Jurkat, Clone E6-1 (cell line): Measurements from ENCODE around the gene TCF12.
"Not testable (repeated sequence)": the region's sequence is repeated elsewhere in the genome, so short reads cannot be mapped to it uniquely, and the experiment has no call there.

ENCODE experiments used
- DNase-seq: peaks from one replicate; pipeline ENCODE4 v3.0.0-alpha.2; 2011; ENCODE audit warnings: low read depth, low spot score
- H3K4me3 ChIP-seq: 2 replicates; pipeline ENCODE4 v1.5.1; 2011; ENCODE audit warnings: mild to moderate bottlenecking, low read length, control low read depth, moderate library complexity

The TCF12 gene

DNA sequence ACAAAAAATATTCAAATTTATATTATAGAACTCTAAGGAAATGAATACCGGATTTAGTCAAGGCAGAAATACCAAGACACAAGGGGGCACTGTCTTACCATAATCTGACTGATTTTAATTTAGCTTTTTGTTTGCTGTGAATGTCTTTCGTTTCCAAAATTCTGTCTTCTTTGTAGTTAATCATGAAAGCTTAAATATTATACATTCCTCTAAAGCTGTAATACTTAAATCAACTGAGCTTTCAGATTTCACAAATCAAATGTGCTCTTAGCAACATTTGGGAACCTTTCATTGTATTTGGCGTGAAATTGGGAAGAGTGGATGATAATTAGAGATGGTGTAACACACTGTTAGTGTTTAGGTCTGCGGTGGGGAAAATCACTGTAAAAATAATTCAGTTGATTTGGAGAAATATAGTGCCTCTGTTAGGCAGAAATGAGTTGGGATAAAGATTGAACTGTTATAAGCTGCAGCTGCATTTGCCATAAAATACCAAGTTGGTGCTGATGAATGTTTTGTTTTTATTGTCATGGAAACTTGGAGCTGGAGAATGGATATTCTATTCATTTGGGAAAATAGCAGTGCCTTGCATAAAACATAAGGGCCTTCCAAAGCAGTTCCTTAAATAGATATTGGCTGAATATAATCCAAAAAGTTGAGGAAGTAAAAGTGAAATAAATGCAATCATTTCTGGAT, 228.2 kb downstream of the TCF12 start:
- no peak overlapping the region for H3K4me3 ChIP-seq
- DNase-seq, result peak; percentile 45

DNA sequence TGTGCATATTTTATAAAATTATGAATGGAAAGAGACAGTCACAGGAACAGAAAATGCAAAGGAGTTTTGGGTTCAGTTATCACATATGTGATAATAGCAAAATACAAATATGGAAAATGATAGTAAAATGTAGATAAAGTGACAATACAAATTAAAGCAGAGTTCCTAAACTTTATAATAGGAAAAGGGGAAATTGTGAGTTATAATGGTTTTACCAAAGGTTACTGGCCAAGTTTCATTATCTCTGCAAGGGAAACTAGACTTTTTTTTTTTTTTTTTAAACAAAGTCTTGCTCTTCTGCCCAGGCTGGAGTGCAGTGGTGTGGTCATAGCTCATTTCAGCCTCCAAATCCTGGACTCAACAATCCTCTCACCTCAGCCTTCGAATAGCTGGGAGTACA, 229.2 kb downstream of the TCF12 start:
- no peak for DNase-seq
- no peak overlapping the region for H3K4me3 ChIP-seq

DNA sequence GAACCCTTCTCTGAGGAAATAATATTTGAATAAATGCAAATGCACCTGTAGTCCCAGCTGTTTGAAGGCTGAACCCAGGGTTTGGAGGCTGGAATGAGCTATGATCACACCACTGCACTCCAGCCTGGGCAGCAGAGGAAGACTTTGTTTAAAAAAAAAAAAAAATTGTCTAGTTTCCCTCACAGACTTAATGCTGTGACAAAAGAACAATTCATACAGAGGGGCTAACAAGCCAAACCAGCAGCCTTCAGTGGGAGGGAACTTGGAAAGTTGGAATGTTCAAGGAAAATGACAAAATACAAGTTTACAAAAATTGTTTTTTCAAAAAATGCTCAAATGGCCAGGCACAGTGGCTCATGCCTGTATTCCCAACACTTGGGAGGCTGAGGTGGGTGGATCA, 229.8 kb downstream of the TCF12 start:
- no peak overlapping the region for H3K4me3 ChIP-seq
- DNase-seq, result no peak

DNA sequence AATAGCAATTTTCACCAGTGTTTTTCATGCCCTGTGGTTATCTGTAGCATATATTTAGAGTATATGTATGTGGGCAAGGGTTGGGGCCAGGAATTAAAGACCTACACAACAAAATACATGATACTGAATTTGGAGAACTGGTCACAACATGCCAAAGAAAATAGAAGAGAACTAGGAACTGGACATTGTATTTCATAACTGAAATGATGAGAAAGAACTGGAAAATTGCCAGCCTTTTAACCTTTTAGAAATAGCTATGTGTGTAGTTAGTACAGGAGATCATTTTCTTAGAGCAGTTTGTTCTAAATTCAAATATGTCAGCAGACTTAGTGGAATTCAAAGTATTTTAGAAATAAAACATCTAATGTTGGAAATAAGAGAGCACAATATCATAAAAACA, 230.8 kb downstream of the TCF12 start:
- H3K4me3 ChIP-seq, result no peak overlapping the region
- DNase-seq, result no peak

DNA sequence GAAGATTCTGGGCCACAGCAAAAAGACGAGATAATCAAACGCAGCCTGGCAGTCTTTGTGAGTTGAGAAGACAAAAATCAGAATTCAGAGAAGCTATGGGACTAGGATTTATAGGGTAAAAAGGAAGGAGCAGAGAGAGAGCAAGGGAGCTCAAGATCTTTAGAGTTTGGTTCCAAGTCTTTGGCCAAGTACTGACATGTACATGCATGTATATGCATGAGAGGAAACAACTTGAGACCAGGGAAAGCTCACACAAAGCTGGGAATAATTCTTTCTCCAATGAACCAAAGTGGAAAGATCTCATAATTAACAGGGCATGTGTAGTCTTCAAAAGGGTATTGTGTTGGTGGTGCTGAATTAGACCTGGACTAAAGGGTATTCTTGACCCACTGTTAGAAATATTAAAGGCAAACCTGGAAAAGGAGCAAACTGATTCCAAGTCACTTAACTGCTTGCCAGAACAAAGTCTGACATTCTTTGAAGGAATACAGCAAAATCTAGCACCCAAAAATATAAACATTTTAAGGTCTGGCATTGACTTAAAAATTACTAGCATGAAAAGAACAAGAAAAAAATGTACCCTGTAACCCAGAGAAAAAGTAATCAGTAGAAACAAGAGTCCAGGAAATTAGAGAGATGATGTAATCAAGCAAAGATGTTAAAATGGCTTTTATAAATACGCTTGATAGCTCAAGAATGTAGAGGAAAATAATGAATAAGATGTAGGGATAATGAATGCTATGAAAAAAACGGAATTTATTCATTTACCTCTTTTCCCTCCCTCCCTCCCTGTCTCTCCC, 231.8 kb downstream of the TCF12 start:
- no peak for DNase-seq
- H3K4me3 ChIP-seq, result no peak overlapping the region

DNA sequence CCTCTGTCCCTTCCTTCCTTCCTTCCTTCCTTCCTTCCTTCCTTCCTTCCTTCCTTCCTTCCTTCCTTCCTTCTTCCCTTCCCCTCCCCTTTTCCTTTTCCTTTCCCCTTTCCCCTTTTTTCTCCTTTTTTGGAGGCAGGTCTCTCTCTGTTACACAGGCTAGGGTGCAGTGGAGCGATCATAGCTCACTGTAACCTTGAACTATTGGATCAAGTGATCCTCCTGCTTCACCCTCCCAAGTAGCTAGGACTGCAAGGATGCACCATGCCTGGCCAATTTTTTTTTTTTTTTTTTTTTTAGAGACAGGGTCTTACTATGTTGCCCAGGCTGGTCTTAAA, 232.4 kb downstream of the TCF12 start:
- not testable (repeated sequence) for DNase-seq, H3K4me3 ChIP-seq

DNA sequence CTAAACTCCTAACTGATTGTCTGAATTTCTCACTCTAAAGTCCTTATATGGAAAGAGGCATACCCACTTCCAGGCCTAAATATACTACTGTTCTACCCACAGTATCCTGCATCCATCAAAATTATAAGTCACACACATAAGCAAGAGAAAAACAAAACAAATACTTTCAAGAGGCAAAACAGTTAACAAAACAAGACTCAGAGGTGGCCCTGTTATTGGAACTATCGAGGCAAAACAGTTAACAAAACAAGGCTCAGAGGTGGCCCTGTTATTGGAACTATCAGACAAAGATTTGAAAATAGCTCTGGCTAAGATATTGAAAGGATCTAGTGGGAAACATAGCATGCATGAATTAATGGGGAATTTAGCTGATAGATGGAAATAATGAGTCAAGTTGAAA, 233.7 kb downstream of the TCF12 start:
- DNase-seq, result peak; percentile 35
- no peak overlapping the region for H3K4me3 ChIP-seq

DNA sequence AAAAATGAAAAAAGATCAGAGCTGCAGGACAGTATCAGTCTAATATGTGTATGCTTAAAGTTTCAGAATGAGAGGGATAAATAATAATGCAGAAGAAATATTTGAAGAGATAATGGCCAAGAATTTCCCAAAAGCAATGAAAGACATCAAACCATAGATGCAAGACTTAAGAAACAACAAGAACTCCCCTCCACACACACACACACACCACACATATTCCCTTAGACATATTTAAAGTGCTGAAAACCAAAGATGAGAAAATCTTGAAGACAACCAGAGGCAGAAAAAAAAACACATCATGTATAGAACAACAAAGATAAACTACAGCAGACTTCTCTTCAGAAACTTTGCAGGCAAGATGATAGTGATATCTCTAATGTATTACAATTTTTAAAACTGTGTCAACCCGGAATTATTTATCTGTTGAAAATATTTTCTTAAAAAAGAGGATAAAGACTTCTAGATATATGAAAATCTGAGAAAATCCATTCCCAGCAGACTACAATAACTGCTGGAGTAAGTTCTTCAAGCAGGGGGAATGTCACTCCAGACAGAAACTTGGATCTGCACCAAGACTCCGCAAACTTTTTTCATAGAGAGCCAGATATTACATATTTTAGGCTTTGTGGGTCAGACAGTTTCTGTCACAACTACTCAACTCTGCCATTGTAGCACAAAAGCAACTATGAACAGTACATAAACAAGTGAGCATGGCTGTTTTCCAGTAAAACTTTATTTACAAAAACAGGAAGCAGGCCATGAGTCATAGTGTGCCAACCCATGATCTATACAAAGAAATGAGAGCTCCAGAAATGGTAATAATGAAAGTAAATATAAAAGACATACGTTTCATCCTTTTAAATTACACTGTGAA, 234.5 kb downstream of the TCF12 start:
- H3K4me3 ChIP-seq, result no peak overlapping the region
- no peak for DNase-seq

DNA sequence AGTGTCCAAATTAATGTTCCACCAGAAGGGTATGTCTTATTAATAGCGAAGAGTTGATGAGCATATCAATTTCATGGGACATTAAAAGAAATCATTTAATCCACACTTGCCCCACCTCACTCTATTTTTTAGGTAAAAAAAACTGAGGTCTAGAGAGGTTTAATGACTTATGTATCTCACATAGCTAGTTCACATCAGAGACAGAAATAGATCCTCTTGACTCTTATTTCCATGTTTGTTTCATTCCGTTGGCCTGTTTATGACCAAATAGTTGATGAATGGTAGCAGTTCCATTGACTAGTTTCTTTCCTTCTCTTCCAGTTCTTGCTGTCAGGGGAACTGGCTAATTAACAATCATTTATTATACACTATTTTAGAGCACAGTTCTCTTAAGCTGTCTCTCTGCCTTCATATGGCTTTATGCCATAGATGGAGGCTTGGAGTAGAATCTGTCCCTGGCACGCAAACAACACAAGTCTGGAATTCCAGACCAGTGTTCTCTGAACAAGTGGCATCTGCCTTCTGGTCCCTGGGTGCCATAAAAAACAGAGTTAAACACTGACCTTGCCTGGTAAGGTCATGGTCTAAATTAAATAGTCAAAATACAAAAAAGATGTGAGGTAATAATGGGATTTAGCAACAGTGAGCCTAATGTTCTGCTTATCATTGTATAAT, 237.9 kb downstream of the TCF12 start:
- no peak overlapping the region for H3K4me3 ChIP-seq
- DNase-seq, result no peak

DNA sequence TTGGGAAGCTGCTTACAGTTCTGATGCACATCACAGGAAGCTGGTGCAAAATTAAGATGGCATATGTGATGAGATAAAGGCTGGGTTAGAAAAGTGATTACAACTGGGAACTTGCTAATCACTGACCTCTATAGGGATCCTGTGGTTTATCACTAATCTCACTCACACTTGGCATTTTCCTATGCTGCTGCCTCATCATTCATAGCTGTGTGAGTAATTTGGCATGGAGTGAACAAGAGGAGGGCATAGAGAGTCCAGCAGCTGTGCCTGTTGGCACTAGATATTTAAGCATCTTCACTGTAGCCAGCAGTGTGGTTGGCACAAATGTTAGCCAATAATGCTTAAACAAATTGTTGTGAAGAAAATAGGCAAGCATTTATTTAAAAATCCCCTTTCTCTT, 240.1 kb downstream of the TCF12 start:
- no peak for DNase-seq
- no peak overlapping the region for H3K4me3 ChIP-seq

DNA sequence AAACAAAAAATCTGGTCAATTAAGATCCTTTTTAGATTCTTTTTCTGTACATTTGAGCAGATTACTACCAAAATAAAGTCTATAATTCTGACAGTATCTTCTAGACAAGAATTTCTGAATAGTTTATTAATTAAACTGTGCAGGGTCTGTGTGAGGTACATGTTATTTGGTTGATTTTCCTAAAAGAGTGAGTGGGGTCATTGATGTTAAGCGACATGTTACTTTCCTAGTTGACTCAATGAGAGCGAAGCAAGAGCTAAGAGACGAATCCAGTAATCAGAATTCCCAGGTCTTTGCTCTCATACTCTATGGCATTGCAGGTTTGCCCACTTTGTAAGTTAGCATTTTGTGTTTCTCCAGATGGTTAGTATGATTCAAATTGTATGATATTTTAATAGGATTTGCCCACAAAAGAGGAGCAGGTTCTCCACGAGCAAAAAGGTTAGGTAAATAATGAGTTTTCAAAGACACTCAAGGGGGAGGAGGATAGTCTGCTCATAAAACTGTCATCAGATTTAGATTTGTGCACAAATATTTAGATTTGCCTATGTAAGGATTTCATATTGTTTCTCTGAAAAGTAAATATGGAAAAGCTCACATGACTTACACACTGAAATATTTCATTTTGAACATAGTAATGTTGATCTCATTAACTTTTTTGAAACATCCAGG, 240.7 kb downstream of the TCF12 start:
- no peak for DNase-seq
- no peak overlapping the region for H3K4me3 ChIP-seq

DNA sequence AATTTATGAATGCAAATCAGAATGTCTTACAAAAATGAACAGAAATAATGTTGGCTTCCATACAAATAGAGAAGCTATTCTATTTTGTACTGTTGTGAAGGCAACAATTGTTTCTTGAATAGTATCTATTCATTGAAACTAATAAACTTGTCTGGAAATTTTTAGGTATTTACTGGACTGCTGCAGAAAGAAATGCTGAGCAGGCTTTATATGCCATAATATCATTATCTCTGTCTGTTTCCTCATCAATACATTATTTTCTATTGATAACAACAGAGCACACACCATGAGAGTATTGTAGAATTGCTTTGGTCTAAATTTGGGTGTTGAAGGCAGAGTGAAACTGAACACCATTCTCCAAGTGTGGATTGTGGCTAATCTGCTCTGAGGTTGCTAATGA, 241.3 kb downstream of the TCF12 start:
- no peak overlapping the region for H3K4me3 ChIP-seq
- no peak for DNase-seq

DNA sequence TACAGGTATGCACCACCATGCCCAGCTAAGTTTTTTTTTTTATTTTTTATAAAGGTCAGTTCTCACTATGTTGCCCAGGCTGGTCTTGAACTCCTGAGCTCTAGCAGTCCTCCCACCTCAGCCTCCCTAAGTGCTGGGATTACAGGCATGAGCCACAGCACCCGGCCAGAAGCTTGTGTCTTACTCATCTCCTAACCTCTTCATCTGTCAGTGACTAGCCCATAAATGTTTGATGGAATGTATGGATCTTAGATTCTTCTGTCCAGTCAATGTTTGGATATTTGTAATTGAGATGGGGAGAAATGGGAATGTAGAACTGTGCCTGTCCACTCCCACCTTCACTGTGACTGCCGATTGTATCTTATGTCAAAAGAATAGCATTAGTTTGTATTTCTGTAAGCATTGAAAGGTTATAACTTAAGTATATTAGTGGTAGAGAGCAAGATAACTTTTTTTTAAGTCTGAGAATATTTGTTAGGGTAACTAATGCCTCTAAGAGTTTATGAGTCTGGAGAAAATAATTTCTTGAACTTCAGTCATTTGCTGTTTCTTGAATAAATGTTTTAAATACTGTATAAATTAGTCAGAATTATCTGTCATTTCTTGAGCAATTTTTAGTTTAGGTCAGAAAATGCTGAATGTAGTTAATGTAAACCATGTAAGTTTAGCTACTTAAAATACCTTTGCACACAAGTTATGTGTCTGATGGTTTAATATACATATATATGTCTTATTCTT, 242.5 kb downstream of the TCF12 start:
- no peak overlapping the region for H3K4me3 ChIP-seq
- DNase-seq, result no peak

DNA sequence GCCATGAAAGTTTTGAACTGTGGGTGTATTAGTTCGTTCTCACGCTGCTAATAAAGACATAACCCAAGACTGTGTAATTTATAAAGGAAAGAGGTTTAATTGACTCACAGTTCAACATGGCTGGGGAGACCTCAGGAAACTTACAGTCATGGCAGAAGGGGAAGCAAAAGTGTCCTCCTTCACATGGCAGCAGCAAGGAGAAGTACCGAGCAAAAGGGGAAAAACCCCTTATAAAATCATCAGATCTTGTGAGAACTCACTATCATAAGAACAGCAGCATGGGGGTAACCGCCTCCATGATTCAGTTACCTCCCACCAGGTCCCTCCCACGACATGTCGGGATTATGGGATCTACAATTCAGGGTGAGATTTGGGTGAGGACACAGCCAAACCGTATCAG, 245.8 kb downstream of the TCF12 start:
- not testable (repeated sequence) for DNase-seq, H3K4me3 ChIP-seq

DNA sequence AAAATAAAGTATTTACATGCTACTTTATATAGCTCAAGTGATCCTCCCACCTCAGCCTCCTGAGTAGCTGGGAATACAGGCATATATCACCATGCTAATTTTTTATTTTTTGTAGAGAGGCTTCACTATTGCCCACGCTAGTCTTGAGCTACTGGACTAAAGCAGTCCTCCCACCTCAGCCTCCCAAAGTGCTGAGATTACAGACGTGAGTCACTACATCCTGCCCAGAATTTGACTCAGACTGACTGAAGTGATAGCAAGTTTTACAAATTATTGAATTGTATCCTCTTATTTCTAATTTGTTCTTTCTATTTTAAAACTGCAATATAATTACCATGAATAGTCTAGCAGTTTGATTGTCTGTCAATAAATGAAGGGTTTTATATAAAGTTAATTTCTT, 247.5 kb downstream of the TCF12 start:
- no peak for DNase-seq
- no peak overlapping the region for H3K4me3 ChIP-seq

DNA sequence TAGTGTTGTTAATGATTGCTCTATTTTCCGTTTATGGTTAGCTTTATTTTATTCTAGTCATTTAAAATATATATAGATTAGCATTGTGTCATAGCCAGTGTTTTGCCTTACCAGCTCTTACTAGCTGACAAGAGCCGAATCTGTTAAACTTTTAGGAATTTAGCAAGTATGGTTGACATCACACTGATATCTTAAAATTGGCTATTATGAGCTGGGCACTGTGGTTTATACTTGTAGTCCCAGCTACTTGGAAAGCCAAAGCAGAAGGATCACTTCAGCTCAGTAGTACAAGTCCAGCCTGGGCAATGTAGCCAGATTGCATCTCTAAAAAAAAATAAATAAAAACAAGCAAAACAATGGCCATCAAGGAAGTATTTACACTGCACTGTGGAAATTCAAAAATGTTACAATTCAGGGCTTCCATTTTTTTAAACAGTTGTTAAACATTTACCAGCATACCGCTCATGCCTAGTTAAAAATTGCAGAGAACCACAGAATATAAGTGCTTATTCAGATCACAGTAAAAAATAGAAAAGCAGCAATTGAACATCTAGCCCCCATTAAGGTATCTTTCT, 249.5 kb downstream of the TCF12 start:
- no peak for DNase-seq
- no peak overlapping the region for H3K4me3 ChIP-seq

DNA sequence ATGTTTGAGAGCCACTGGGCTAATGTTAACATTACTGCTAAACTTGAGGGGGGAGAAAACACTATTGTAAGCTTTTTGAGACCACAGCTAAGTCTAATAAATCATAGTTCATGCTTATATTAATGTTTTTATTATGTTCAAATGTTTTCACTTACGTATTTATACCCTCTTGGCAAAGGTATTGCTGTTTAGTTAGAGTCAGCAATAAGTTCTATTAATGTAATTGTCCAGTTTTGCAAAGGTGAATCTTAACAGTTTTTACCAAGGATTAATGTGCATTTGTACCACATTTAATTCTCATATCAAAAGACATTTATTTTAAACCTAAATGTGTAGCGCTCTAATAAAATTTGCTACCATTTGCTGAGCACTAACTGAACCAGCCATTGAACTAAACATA, 251.2 kb downstream of the TCF12 start:
- no peak for DNase-seq
- H3K4me3 ChIP-seq, result no peak overlapping the region

DNA sequence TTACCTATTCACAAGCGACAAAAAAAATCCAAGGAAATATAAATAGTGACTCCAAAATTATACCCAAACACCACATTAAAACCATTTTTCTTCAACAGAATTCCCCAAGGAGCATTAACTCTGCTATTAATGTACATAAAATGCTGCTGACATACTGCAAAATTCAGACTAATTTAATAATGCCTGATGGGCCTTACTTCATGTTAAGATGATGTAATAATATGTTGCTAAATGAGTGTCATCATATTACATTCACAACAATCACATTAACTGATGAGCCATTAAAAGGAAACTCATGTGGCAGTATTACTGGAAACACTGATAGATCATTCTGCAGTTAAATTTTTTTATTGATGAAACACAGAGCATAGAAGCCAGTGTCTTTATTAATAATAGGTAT, 253.0 kb downstream of the TCF12 start:
- no peak overlapping the region for H3K4me3 ChIP-seq
- DNase-seq, result no peak
